HEK293T (cell line): Measurements from ENCODE around the gene BICD1.

Source experiments
- ARNT ChIP-seq: fragments of 450-650 bp; IDR thresholded peaks from 2 replicates; pipeline ENCODE4 v1.6.1; 2017; ENCODE audit warnings: mild to moderate bottlenecking
- BHLHE40 ChIP-seq: fragments of 450-650 bp; IDR thresholded peaks from 2 replicates; pipeline ENCODE4 v1.6.1; 2016; ENCODE audit warnings: mild to moderate bottlenecking, moderate library complexity, borderline replicate concordance
- ELF4 ChIP-seq: fragments of 450-650 bp; IDR thresholded peaks from 2 replicates; pipeline ENCODE4 v1.6.1; 2017; ENCODE audit warnings: antibody characterized with exemption
- FOXA1 ChIP-seq: fragments of 450-650 bp; IDR thresholded peaks from 2 replicates; pipeline ENCODE4 v1.6.1; 2016; ENCODE audit warnings: mild to moderate bottlenecking
- FOXK2 ChIP-seq: fragments of 450-650 bp; IDR thresholded peaks from 2 replicates; pipeline ENCODE4 v1.6.1; 2016; ENCODE audit warnings: mild to moderate bottlenecking
- HDGF ChIP-seq: fragments of 450-650 bp; IDR thresholded peaks from 2 replicates; pipeline ENCODE4 v1.6.1; 2017; ENCODE audit warnings: antibody characterized with exemption, borderline replicate concordance
- L3MBTL2 ChIP-seq: fragments of 450-650 bp; conservative IDR thresholded peaks from 2 replicates; pipeline ENCODE4 v1.6.1; 2016; ENCODE audit warnings: mild to moderate bottlenecking
- SP1 ChIP-seq: fragments of 450-650 bp; IDR thresholded peaks from 2 replicates; pipeline ENCODE4 v1.6.1; 2017
- TARDBP ChIP-seq: fragments of 450-650 bp; IDR thresholded peaks from 2 replicates; pipeline ENCODE4 v1.6.1; 2016
- TF ChIP-seq, protein P1 (sequence below): fragments of 450-650 bp; IDR thresholded peaks from 2 replicates; pipeline ENCODE4 v1.6.1; 2016

DNA sequence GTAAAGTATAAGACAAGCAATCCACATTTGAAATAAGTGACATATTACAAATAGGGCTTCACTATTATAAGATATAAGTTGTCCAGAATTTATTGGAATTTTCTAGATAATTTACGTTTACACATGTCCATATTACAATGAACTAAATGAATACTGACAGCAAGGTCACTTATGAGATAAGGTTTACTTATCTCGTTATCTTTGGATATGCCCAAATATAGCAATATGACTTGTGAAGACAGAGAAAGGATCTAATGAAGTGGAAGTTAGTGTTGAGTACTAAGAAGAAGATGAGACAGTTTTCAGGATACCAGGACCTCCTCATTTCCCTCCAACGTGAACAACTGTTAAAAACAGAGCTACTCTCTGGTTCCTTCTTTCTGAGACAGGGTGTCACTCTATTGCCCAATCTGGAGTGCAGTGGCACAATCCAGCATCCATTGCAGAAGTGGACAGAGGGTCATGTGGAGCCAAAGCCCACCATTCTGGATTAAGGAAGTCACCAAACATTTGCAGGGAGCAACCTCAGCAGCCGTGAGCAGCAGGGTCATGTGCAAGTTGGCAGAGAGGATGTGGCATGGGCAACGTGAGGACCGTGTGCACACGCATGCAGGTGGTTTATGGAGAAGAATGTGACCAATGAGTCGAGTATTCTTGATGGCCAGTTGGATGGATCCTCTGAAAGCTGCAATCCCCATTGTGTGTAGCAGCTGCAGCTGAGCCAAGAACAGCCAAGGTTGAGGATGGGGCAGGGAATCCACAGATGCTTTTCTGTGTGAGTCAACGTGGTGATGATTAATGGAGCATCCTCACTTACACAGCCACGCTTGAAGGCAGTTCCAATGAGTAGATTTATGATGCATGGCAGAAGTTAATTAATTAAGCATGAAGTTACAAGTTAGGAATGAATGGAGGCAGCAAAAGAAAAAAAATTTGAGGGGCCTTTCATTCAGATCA is 111.0 kb downstream of the BICD1 start:
- TF ChIP-seq SP1 (no peak), L3MBTL2 (no peak), ARNT (no peak), BHLHE40 (no peak), FOXK2 (no peak), FOXA1 (no peak), TARDBP (no peak), HDGF (no peak), ELF4 (no peak)
- TF ChIP-seq, protein P1, sequence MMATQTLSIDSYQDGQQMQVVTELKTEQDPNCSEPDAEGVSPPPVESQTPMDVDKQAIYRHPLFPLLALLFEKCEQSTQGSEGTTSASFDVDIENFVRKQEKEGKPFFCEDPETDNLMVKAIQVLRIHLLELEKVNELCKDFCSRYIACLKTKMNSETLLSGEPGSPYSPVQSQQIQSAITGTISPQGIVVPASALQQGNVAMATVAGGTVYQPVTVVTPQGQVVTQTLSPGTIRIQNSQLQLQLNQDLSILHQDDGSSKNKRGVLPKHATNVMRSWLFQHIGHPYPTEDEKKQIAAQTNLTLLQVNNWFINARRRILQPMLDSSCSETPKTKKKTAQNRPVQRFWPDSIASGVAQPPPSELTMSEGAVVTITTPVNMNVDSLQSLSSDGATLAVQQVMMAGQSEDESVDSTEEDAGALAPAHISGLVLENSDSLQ = no peak
